ENCODE results near the gene CSTB. TPM values are rescaled to one million over a fixed set of nuclear protein-coding genes. Genes with fewer than 3 reads are reported as not detected.

The CSTB gene
- total RNA-seq, 1 experiment from 2014 or later = 14.9 TPM

DNA sequence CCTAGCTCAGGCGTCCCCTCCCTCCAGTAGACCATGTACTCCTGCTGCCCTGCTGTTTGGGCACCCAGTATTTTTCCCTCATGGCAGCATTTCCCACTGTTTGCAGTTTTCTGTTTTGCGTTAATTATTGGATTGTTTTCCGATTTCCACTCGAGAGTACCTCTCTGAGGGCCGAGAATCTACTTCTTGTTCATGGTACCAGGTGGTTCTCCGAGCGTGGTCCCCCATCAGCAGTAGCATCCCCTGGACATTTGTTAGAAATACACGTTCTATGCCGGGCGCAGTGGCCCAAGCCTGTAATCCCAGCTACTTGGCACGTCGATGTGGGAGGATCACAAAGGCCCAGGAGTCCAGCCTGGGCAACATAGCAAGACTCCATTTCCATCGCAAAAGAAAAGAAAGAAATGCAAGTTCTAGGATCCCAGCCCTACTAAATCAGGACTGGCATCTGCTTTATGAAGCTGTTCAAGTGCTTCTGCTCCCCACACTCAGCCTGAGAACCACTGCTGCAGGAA, 14.0 kb upstream of the CSTB start:
- peaks cover 50% of the 10 kb centered on the region for H3K36me3 ChIP-seq
- H3K4me1 ChIP-seq (replicated peaks) = peaks cover 7% of the 10 kb centered on the region
- H3K27me3 ChIP-seq (replicated peaks) = no peaks in the 10 kb centered on the region
- no peak for DNase-seq (ENCODE audit: low read depth in 1 of 2, low spot score in 2 of 2)
- peak overlapping the region; percentile 87 for H3K4me3 ChIP-seq
- peak overlapping the region; percentile 25; the same call in 1 of the 2 replicates for H3K27ac ChIP-seq
- H3K9me3 ChIP-seq (replicated peaks) = no peaks in the 10 kb centered on the region

GRCh38 chr21:43789276-43790009, 13.3 kb upstream of the CSTB start, which contains the start of gene RRP1:
Gene RRP1, plus strand, starts transcription at chr21:43789577. Its CDS starts 53 bp downstream, at chr21:43789630.
- H3K36me3 ChIP-seq = peaks cover 44% of the 10 kb centered on the region
- peak within 1 kb of the TSS; percentile 25 for H3K27ac ChIP-seq
- H3K9me3 ChIP-seq (replicated peaks) = no peaks in the 10 kb centered on the region
- H3K27me3 ChIP-seq (replicated peaks) = no peaks in the 10 kb centered on the region
- H3K4me1 ChIP-seq (replicated peaks) = peaks cover 7% of the 10 kb centered on the region
- H3K4me3 ChIP-seq = peak within 1 kb of the TSS; percentile 87
- DNase-seq (ENCODE audit: low read depth in 1 of 2, low spot score in 2 of 2) = peak; percentile 87 to 96

DNA sequence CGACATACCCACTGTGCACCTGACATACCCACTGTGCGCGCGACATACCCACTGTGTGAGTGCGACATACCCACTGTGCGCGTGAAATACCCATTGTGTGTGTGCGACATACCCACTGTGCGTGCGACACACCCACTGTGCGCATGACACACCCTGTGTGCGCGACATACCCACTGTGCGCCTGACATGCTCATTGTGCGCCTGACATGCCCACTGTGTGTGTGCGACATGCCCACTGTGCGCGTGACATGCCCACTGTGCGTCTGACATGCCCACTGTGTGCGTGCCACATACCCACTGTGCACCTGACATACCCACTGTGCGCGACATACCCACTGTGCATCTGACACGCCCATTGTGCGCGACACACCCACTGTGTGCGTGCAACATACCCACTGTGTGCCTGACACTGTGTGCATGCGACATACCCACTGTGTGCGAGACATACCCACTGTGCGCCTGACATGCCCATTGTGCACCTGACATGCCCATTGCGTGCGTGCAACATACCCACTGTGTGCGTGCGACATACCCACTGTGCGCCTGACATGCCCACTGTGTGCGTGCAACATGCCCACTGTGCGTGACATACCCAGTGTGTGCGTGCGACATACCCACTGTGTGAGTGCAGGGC, 10.8 kb upstream of the CSTB start:
- Histone ChIP-seq H3K4me3 (no peak overlapping the region), H3K4me1 (replicated peaks) (peaks cover 7% of the 10 kb centered on the region), H3K27ac (no peak overlapping the region), H3K9me3 (replicated peaks) (no peaks in the 10 kb centered on the region), H3K27me3 (replicated peaks) (no peaks in the 10 kb centered on the region), H3K36me3 (peaks cover 19% of the 10 kb centered on the region)
- no peak for DNase-seq (ENCODE audit: low read depth in 1 of 2, low spot score in 2 of 2)

GRCh38 chr21:43786300-43786806, 10.2 kb upstream of the CSTB start:
- Histone ChIP-seq H3K27ac (no peak overlapping the region), H3K4me3 (no peak overlapping the region), H3K9me3 (replicated peaks) (no peaks in the 10 kb centered on the region), H3K36me3 (peaks cover 13% of the 10 kb centered on the region), H3K4me1 (replicated peaks) (peaks cover 7% of the 10 kb centered on the region), H3K27me3 (replicated peaks) (no peaks in the 10 kb centered on the region)
- no peak for DNase-seq (ENCODE audit: low read depth in 1 of 2, low spot score in 2 of 2)

DNA sequence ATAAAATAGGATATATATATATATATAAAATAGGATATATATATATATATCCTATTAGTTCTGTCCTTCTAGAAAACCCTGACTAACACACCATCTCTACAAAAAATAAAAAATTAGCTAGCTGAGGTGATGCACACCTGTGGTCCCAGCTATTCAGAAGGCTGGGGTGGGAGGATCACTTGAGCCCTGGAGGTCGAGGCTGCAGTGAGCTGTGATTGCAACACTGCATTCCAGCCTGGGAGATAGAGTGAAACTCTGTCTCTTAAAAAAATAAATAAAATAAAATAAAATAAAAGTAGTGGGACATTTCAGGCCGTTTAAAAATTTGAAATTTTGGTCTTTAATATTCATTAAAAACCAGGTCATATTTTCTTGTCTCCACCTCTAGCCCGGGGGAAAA, 9.0 kb upstream of the CSTB start:
- no peak for DNase-seq (ENCODE audit: low read depth in 1 of 2, low spot score in 2 of 2)
- H3K9me3 ChIP-seq (replicated peaks) = no peaks in the 10 kb centered on the region
- H3K4me3 ChIP-seq = no peak overlapping the region
- H3K27ac ChIP-seq = no peak overlapping the region
- H3K4me1 ChIP-seq (replicated peaks) = peaks cover under 1% of the 10 kb centered on the region
- H3K27me3 ChIP-seq (replicated peaks) = no peaks in the 10 kb centered on the region
- H3K36me3 ChIP-seq = peaks cover 5% of the 10 kb centered on the region

GRCh38 chr21:43783098-43783700, 7.1 kb upstream of the CSTB start:
- no peaks in the 10 kb centered on the region for H3K27me3 ChIP-seq (replicated peaks)
- DNase-seq (ENCODE audit: low read depth in 1 of 2, low spot score in 2 of 2) = no peak

GRCh38 chr21:43782431-43783097, 6.5 kb upstream of the CSTB start:
- Histone ChIP-seq H3K27ac (no peak overlapping the region), H3K4me1 (replicated peaks) (no peaks in the 10 kb centered on the region; the same call in 1 of the 2 replicates), H3K4me3 (no peak overlapping the region), H3K9me3 (replicated peaks) (no peaks in the 10 kb centered on the region), H3K27me3 (replicated peaks) (no peaks in the 10 kb centered on the region), H3K36me3 (no peaks in the 10 kb centered on the region)
- no peak for DNase-seq (ENCODE audit: low read depth in 1 of 2, low spot score in 2 of 2)

More at GRCh38 chr21:43783098-43783700, 7.1 kb upstream of the CSTB start:
- H3K27ac ChIP-seq = no peak overlapping the region
- H3K4me3 ChIP-seq = no peak overlapping the region
- H3K36me3 ChIP-seq = no peaks in the 10 kb centered on the region
- H3K9me3 ChIP-seq (replicated peaks) = no peaks in the 10 kb centered on the region
- H3K4me1 ChIP-seq (replicated peaks) = no peaks in the 10 kb centered on the region; the same call in 1 of the 2 replicates

GRCh38 chr21:43781846-43782245, 5.7 kb upstream of the CSTB start:
- H3K27ac ChIP-seq = no peak overlapping the region
- no peak for DNase-seq (ENCODE audit: low read depth in 1 of 2, low spot score in 2 of 2)
- H3K9me3 ChIP-seq (replicated peaks) = no peaks in the 10 kb centered on the region
- H3K4me1 ChIP-seq (replicated peaks) = no peaks in the 10 kb centered on the region; the same call in 1 of the 2 replicates
- H3K27me3 ChIP-seq (replicated peaks) = no peaks in the 10 kb centered on the region
- no peaks in the 10 kb centered on the region for H3K36me3 ChIP-seq
- H3K4me3 ChIP-seq = no peak overlapping the region

DNA sequence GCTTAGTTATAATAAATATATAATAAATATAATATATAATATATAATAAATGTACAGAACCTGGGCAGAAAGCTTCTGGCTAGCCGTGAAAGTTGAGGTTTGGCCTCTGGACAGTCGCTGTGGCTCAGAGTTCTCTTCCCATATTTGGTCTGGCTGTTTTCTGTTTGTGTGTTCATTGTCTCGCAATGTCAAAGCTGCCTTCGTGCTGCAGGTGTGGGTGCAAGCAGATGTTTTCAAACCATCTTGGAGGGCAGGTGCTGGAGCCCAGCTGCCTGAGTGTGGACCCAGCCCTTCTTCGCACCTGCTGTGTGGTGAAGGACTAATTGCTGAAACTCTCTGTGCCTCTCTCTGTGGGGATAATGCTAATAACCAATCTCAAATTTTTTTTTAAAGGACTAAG, 3.6 kb upstream of the CSTB start:
- H3K4me3 ChIP-seq = no peak overlapping the region
- H3K9me3 ChIP-seq (replicated peaks) = no peaks in the 10 kb centered on the region
- H3K27me3 ChIP-seq (replicated peaks) = no peaks in the 10 kb centered on the region
- no peak for DNase-seq (ENCODE audit: low read depth in 1 of 2, low spot score in 2 of 2)
- H3K36me3 ChIP-seq = peaks cover 10% of the 10 kb centered on the region
- no peak overlapping the region for H3K27ac ChIP-seq
- H3K4me1 ChIP-seq (replicated peaks) = peaks cover 9% of the 10 kb centered on the region

GRCh38 chr21:43778469-43779335, 2.6 kb upstream of the CSTB start:
- H3K4me3 ChIP-seq = no peak overlapping the region
- H3K36me3 ChIP-seq = peaks cover 20% of the 10 kb centered on the region
- peaks cover 10% of the 10 kb centered on the region for H3K4me1 ChIP-seq (replicated peaks)
- no peaks in the 10 kb centered on the region for H3K27me3 ChIP-seq (replicated peaks)
- no peak for DNase-seq (ENCODE audit: low read depth in 1 of 2, low spot score in 2 of 2)
- no peaks in the 10 kb centered on the region for H3K9me3 ChIP-seq (replicated peaks)
- no peak overlapping the region for H3K27ac ChIP-seq

DNA sequence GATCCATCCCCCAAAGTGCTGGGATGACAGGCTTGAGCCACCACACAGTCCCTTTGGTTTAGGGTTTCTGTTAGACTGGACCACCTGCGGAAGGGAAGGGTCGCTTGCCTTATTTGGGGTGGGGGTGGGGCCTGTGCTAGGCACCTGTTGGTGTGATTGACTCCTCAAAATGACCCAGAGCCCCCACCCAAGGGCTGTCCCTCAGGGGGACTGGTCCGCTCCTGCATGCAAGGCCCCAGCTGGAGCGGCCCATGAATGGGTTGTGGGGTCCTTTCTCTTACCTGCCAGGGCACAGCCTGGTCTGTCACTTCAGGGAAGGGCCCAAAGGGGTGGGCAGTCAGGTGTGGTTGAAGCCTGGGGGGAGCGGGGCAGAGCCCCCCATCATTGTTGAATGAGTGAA, 1.8 kb upstream of the CSTB start:
- Histone ChIP-seq H3K27me3 (replicated peaks) (no peaks in the 10 kb centered on the region), H3K36me3 (peaks cover 27% of the 10 kb centered on the region), H3K4me1 (replicated peaks) (peaks cover 10% of the 10 kb centered on the region), H3K4me3 (no peak overlapping the region), H3K9me3 (replicated peaks) (no peaks in the 10 kb centered on the region), H3K27ac (no peak overlapping the region)
- no peak for DNase-seq (ENCODE audit: low read depth in 1 of 2, low spot score in 2 of 2)

GRCh38 chr21:43775190-43775589, 918 bp downstream of the CSTB start:
- H3K27ac ChIP-seq = no peak overlapping the region
- no peak for DNase-seq (ENCODE audit: low read depth in 1 of 2, low spot score in 2 of 2)
- peak overlapping the region; percentile 94 for H3K4me3 ChIP-seq
- peaks cover 10% of the 10 kb centered on the region for H3K4me1 ChIP-seq (replicated peaks)
- H3K9me3 ChIP-seq (replicated peaks) = no peaks in the 10 kb centered on the region
- H3K27me3 ChIP-seq (replicated peaks) = no peaks in the 10 kb centered on the region
- H3K36me3 ChIP-seq = peaks cover 29% of the 10 kb centered on the region

- H3K9me3 ChIP-seq (replicated peaks) = no peaks in the 10 kb centered on the region
- no peak overlapping the region for H3K4me3 ChIP-seq
- H3K27me3 ChIP-seq (replicated peaks) = no peaks in the 10 kb centered on the region
- DNase-seq (ENCODE audit: low read depth in 1 of 2, low spot score in 2 of 2) = no peak
- H3K4me1 ChIP-seq (replicated peaks) = peaks cover 10% of the 10 kb centered on the region
- H3K27ac ChIP-seq = no peak overlapping the region
- peaks cover 29% of the 10 kb centered on the region for H3K36me3 ChIP-seq
Measured at GRCh38 chr21:43774163-43774562, 1.9 kb downstream of the CSTB start.

Data from SJSA1 (cell line).